Measurements from ENCODE around the gene DNAH14.
A peak's percentile ranks its signal among the peaks of the same experiment; 100 is the strongest.
"Not testable (repeated sequence)": the region's sequence is repeated elsewhere in the genome, so short reads cannot be mapped to it uniquely, and the experiment has no call there.

DNAH14 gene

DNA sequence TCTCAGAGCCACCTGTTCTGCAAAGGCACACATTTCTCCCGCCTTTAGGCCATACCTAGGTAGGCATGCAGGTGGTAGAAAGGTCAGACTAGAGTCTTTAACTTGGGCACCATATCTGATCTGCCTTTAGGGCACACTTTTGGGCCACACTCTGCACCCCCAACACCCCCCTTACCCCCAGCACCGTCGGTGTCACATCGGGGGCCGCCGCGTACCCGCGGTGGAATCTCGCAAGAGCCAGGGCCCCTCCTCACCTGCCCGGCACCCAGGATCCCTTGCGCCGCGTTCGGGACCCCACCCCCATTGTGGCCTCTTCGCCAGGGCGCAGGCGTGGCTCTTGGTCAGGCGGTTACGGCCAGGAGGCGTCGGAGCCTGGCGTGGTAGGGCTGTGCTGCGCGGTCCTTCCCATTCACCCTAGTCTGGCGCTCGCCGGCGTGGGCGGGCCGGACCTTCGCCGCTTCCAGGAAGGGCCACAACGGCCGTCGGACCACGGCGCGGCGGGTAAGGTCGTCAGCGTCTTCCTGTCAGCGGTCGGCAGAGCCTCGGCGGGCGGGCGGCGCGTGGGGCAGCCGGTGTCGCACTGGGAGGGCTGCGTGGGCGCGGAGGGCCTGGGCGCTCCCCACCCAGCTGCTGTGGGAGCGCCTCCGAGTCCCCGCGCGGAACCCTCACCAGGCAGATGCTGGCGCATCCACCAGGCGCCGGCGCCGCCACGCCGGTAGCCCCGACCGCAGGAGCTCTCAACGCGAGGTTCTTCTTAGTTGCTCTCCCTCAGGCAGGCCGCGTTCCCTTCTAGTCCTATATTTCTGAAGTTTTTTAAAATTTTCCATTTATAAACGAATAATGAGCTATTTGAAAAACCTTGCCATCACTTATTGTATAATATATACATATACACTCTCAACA is at the start of gene DNAH14:
DNAH14 (plus strand) TSS at position 341 of the 903 bp plus-strand sequence. CDS start 23,028 bp downstream, outside the sequence.
- DNase-seq (ENCODE audit: low spot score) = peak; percentile 78

DNA sequence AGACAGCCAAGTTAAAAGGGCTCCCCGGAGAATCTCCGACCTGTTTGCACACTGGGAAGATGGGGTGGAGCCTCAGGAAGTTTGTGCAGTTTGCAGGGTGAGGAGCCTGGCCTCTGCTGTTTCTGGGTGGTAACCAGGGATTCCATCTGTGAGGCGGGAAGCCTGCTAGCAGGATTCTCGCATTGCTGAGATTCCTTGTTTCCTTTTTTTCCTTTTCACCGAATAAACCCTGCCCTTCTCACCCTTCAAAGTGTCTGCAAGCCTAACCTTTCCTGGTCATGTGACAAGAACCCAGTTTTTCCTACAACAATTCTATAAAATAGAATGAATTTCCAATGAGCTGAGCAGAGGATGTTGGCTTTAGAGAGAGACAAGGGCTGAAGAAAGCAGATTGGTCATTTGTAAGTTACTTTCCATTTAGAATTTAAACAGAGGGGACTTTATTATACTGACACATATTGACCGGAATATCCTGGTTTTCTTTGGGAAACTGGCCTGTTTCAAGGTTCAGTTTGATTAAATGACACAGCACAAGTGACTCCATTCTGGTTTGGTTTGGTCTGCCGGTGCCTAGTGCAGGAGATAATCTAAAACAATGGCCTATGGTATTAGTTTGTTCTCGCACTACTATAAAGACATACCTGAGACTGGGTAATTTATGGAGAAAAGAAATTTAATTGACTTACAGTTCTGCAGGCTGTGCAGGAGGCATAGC is 48.7 kb upstream of the DNAH14 start:
- DNase-seq (ENCODE audit: low spot score) = no peak

DNA sequence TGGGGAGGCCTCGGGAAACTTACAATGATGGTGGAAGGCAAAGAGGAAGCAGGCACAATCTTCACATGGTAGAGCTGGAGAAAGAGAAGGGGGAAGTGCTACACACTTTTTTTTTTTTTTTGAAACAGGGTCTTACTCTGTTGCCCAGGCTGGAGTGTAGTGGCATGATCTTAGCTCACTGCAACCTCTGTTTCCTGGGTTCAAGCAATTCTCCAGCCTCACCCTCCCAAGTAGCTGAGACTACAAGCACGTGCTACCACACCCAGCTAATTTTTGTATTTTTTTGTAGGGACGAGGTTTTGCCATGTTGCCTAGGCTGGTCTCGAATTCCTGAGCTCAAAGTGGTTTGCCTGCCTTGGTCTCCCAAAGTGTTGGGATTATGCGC is 48.2 kb upstream of the DNAH14 start:
- not testable (repeated sequence) for DNase-seq (ENCODE audit: low spot score)

DNA sequence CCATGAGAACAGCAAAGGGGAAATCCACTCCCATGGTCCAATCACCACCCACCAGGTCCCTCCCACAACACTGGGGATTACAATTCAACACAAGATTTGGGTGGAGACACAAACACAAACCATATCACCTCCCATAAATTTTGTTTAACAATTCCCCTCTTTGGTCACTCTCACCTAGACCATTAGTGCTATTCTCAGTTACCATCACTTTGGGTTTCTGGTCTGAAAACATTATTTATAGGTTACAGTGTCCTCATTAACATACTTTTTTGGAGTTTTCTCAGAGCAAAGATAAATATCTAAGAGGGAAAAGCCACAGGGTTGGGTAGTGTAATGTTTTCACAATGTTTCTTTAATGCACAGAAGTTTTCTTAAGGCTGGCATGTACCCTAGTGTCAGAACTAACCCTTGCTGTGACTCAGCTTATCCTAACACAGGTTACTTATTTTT is 47.7 kb upstream of the DNAH14 start:
- no peak for DNase-seq (ENCODE audit: low spot score)

DNA sequence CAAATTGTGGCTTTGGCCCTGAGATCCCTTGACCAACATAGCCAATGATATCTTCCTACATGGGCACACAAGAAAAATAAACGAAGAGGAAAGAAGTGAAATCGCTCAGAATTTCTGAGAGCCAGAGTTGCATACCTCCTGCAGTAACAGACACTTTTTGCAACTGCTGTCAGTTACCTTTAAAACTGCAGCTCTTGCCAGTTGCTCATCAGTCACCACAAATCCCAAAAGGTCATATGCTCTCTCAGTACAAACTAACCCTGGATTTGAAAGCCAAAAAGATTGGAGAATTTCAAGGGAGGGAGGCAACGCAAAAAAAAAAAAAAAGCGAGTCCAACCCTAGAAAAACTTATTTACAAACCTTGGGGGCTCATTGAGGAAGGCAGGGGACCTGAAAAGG is 47.2 kb upstream of the DNAH14 start:
- no peak for DNase-seq (ENCODE audit: low spot score)

DNA sequence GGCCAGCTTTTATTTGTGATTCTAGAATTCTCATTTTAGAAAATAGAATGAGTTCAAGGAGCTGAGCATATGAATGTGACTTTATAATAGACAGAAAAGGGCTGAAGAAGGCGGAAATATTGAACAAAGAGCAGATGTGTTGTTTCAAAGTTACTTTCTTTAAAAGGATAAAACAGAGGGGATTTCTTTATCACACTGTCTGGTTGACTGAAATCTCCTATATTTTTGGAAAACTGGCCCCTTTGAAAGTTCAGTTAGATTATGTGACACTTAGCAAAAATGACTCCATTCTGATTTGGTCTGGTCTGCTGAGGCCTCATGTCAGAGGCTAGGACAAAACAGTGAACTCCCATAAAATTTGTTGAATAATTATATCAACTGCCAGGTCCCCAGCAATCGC is 46.4 kb upstream of the DNAH14 start:
- DNase-seq (ENCODE audit: low spot score) = no peak

DNA sequence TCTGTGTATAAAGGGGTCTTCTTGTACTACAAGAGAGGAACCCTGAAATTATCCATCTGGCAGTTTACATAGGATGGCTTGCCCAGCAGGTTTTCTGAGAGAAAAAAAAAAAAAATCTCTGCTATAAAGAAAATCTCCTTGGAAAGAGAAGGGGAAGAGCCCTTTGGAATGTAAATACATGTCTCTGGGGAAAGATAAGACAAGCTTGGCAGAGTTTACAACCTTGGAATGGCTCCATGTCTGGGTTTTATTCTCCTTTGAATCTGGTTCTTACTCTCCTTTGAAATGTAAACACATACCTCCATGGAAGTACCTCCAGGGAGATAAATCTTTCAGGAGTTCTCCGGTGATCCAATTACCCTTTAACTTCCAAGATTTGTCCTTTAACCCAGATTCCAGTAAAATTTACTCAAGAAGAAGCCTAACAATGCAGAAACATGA is 45.1 kb upstream of the DNAH14 start:
- DNase-seq (ENCODE audit: low spot score) = no peak

DNA sequence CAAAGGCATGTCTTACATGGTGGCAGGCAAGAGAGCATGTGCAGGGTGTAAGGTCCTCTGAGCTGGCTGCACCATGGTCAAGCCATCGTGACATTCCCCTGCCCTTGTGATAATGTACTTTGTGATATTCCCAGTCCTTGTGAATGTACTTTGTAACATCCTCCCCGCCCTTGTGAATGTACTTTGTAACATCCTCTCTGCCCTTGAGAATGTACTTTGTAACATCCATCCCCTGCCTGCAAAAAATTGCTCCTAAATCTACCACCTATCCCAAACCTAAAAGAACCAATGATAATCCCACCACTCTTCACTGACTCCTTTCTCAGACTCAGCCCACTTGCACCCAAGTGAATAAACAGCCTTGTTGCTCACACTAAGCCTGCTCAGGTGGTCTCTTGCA is 44.1 kb upstream of the DNAH14 start:
- not testable (repeated sequence) for DNase-seq (ENCODE audit: low spot score)

DNA sequence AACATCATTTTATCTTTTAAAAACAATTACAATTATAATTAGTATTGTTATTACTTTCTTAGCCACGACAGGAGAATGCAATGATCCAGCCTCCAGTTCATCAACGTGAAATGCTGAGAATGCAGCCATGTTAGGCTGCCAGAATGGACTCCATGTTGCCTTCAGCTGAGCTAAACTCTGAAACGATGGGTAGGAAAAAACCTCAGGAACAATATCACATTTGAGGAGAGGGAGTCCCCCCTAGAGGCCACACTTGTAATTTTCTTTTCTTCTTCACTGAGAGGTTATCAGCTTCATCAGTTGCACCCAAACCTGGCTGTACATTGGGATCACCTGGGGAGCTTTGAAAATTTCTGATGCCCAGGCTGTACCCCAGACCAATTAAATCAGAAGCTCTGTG is 34.6 kb upstream of the DNAH14 start:
- DNase-seq (ENCODE audit: low spot score) = peak; percentile 59

DNA sequence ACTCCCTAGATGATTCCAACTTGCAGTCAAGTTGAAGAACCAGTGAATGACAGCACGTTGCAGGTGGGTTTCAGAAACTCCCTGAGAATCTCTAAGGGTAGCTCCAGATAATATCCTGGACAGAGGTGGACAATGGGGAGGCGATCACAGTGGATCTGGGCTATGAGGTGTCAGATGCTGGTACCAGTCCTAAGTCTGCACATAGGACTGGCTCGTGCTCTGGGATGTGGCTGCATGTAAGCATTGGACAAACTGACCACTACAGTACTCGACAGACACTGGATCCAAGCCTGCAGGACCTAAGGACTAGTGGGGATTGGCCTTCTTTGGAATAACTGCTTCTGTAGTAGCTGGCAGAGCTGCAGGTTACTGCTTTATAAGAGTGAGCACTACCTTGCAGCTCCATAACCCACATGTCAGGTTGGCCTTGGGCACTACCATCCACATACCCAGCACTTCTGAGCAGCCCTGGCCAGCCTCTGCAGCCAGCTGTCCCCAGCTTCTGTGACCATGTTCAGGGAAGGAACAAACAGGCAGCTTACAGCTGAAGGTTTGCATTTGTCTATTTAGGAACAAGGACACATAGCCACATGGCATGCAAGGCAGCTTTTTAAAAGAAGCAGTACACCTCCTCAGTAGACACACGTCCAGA is 33.2 kb upstream of the DNAH14 start:
- no peak for DNase-seq (ENCODE audit: low spot score)

DNA sequence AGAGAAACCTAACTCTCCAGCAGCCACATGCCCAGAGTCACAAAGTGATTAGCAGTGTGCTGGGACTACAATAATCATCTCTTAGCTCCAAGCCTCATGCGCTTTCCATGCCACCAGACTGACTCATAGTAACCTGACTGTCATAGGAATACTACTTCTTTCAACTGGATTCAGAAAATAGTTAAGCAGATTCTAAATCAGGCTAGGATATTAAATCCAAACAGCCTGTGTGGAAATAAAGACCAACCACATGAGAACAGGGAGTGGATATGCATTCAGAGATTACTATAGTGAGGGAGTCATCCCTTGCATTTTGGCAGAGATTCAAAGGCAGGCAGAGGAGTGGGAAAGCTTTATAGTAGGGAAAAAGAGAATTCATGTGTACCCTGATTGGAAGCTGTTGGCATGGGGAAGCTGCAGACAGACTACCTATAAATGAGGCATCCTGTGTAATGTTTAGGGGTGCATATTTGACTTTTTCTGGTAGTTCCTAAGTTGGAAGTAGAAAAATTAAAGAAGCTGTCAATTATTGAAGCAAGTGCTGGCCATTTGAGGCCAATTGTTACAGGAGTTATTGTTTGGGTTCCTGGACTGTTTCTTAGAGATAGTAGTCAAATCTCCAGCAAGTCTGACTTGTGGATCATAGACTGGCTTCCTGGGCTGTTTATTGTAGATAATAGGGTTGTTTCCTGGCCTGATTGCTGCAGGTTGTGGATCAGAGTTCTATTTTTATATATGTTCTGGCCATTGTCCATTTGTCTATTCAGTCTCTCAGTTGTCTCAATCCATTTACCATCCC is 31.7 kb upstream of the DNAH14 start:
- DNase-seq (ENCODE audit: low spot score) = no peak

DNA sequence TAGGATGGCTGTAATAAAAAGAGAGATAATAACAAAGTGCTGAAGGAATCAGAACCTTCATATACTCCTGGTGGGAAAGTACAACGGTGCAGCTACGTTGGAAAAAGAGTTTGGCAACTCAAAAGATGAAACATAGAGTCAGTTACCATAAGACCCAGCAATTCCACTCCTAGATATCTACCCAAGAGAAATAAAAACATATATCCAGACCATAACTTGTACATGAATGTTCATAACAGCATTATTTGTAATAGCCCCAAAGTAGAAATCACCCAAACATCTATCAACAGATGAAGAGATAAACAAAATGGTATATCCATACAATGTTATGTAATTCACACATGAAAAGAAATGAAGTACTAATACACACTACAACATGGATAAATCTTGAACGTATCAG is 30.5 kb upstream of the DNAH14 start:
- DNase-seq (ENCODE audit: low spot score) = no peak

DNA sequence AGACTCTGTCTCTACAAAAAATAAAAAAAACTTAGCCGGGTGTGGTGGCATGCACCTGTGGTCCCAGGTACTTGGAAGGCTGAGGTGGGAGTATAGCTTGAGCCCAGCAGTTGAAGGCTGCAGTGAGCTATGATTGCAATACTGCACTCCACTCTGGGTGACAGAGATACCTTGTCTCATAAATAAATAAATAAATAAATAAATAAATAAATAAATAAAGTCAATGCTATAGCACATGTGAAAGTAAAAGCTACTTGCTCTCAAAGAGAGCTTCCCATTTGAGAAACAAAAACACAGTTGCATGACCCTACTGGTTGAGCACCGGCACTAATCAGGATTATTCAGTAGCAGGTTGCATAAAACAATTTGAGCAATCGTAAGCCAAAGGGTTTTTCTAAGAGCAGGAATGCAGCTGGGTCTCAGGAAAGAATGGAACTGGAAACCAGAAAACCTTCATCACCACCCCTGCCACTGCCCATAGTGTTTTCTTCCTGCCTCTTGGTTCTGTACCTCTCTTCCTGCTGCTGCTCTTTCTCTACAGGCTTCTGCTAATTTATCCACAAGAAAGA is 29.3 kb upstream of the DNAH14 start:
- no peak for DNase-seq (ENCODE audit: low spot score)

DNA sequence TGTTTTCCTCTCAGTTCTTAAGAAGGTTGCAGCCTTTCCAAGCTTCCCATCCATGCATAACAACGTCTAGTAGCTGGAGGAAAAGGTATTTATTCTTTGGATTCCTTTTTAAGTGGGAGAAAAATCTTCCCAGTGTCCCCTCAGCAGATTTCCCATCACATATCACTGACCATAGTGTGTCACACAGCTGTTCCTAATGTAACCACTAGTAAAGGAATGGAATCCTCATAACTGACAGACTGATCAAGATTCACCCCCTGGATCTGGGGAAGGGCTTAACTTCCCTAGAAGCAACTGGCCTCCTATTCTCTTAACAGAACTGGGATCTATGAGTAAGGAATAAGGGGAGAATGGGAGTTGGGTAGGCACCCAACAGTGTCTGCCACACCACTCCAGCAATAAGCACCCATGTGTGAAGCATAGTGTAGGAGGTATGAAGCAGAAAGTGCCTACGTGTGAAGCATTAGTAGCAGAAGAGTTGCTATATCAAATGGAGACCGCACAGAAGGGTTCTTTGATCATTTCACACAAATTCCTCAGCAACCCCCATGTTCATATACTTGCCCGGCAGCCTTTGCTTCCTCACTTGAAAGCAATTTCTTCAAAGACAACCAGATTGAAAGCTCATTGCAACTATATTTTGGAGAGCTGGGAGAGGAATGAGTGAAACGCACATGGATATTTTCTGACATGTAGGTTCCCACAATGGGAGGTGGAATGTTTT is 28.2 kb upstream of the DNAH14 start:
- DNase-seq (ENCODE audit: low spot score) = no peak

DNA sequence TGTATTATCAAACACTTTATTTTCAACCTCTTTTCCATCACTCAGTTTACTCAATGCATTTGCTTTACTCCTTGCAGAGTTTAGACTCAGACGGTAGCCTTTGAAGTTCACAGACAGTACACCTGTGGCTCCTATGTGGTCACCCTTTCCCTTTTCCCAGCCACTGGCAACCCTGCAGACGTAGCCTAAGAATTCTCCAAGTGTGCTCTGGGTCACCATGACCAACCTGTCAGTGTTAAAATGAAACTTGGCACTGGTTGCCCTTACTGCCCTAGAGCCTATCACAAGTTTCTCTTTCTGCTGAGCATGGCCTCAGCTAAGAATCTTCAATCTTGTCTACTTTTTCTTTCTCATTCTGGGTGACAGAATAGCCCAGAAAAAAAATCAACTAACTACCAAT is 25.5 kb upstream of the DNAH14 start:
- no peak for DNase-seq (ENCODE audit: low spot score)

DNA sequence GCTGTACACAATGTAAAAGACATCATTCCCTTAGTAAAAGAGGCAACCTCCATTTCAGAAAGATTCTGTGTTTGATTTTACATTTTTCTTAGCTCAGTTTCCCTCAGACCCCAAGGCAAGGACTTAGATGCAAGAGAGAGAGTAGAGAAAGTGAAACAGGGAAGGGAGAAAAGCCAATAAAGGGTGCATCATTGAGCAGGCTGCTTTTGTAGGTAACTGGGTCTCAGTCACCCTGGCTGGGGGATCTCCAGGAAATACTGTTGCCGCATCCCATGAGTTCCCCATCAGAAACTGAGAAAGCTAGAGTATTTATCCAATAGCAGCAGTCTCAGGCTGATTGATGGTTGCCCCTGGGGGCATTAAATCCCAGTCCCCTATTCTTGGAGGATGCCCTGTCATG is 23.1 kb upstream of the DNAH14 start:
- no peak for DNase-seq (ENCODE audit: low spot score)

DNA sequence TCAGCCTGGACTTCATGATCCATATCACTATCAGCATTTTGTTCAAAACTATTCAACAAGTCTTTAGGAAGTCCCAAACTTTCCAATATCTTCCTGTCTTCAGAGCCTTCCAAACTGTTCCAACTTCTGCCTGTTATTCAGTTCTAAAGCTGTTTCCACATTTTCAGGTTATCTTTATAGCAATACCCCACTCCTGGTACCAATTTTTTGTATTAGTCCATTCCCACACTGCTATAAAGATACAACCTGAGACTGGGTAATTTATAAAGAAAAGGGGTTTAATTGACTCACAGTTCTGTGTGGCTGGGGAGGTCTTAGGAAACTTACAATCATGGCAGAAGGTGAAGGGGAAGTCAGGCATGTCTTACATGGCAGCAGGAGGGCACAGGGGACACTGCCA is 18.3 kb upstream of the DNAH14 start:
- no peak for DNase-seq (ENCODE audit: low spot score)

DNA sequence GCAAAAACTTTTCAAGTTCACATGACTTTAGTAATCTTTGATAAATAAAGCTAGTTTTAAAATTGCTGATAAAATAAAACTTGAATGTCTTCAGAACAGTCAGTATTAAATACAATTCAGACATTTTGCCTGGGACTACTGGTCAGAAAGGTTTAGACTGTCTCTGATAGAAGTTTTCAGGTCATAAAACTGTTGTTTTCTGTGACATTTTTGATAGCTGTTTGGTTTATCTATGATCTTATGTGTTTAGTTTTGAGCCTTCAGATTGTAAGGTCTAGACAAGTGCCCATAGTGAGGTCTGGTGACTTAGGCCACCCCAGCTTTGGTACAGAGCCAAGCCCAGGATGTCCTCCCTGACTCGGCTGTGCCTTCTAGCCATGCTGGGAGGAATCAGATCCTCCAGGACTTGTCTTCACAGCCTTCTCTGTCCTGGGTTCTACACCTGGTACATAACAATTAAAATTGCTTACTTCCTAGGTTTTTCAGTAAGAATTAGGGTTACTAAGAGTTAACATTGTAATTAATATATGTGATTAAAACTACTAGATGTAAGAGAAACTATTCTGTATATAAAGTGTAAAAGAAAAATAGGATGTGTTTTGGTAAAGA is 15.1 kb upstream of the DNAH14 start:
- no peak for DNase-seq (ENCODE audit: low spot score)

DNA sequence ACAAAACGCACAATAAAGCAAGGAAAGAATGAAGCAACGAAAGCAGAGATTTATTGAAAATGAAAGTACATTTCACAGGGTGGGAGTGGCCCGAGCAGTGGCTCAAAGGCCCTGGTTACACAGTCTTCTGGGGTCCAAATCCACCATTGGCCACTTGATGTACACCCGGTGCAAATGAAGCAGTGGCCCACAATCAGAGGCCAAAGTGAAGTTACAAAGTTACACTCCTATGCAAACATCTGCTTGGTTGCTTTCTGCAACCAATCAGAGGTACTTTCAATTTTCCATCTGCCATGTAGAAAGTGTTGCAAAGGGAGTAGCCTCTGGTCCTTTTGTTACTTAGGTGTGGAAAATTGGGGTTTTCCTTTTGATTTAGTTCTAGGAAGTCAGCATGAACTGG is 10.0 kb upstream of the DNAH14 start:
- no peak for DNase-seq (ENCODE audit: low spot score)

DNA sequence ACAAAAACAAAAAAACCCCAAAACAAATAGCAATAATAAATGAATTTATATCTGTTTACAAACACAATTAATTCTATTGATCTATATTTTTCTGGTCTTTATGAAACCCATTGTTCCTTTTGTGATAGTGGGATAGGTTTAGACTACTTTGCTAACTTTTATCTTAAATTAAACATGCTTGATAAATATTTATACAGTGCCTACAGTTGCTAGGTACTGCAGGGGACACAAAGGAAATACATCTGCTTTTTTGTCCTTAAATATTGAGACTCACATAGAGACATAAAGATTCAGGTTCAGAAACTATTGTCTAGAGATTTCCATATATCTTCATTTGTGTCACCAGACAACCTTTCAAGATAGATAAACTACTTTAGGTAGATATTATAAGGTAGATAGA is 8.5 kb upstream of the DNAH14 start:
- no peak for DNase-seq (ENCODE audit: low spot score)

All from RKO (cell line).